Measurements from ENCODE around the gene RAB14.

RAB14 gene

GRCh38 chr9:121141706-121142105 lies 60.0 kb downstream of the RAB14 start:
- no peak for DNase-seq (ENCODE audit: low read depth)
- H3K4me3 ChIP-seq (ENCODE audit: low read depth, low read length) = no peak overlapping the region
- TF ChIP-seq CTCF (IDR thresholded peaks at IDR 0.05; ENCODE audit: low read depth, low read length, missing control alignments) = no peak
- in situ Hi-C loops (cut with HindIII; ENCODE audit: low sequenced_read_pairs) = no loop called here

GRCh38 chr9:121141306-121141705 lies 60.4 kb downstream of the RAB14 start:
- DNase-seq (ENCODE audit: low read depth) = no peak
- in situ Hi-C loops (cut with HindIII; ENCODE audit: low sequenced_read_pairs) = no loop called here
- TF ChIP-seq CTCF (IDR thresholded peaks at IDR 0.05; ENCODE audit: low read depth, low read length, missing control alignments) = no peak
- H3K4me3 ChIP-seq (ENCODE audit: low read depth, low read length) = no peak overlapping the region

- no peak overlapping the region for H3K4me3 ChIP-seq (ENCODE audit: low read depth, low read length)
- no peak for DNase-seq (ENCODE audit: low read depth)
- no peak for TF ChIP-seq CTCF (IDR thresholded peaks at IDR 0.05; ENCODE audit: low read depth, low read length, missing control alignments)
- in situ Hi-C loops (cut with HindIII; ENCODE audit: low sequenced_read_pairs) = no loop called here
Measured at GRCh38 chr9:121140162-121140561, 61.5 kb downstream of the RAB14 start.

- TF ChIP-seq CTCF (IDR thresholded peaks at IDR 0.05; ENCODE audit: low read depth, low read length, missing control alignments) = no peak
- H3K4me3 ChIP-seq (ENCODE audit: low read depth, low read length) = no peak overlapping the region
- DNase-seq (ENCODE audit: low read depth) = no peak
- in situ Hi-C loops (cut with HindIII; ENCODE audit: low sequenced_read_pairs) = no loop called here
Measured at GRCh38 chr9:121138973-121139372, 62.7 kb downstream of the RAB14 start.

- no peak overlapping the region for H3K4me3 ChIP-seq (ENCODE audit: low read depth, low read length)
- in situ Hi-C loops (cut with HindIII; ENCODE audit: low sequenced_read_pairs) = no loop called here
- TF ChIP-seq CTCF (IDR thresholded peaks at IDR 0.05; ENCODE audit: low read depth, low read length, missing control alignments) = no peak
Measured at GRCh38 chr9:121138561-121138960, 63.1 kb downstream of the RAB14 start.

GRCh38 chr9:121135642-121136041 lies 66.0 kb downstream of the RAB14 start:
- H3K4me3 ChIP-seq (ENCODE audit: low read depth, low read length) = no peak overlapping the region
- in situ Hi-C loops (cut with HindIII; ENCODE audit: low sequenced_read_pairs) = no loop called here
- no peak for DNase-seq (ENCODE audit: low read depth)
- no peak for TF ChIP-seq CTCF (IDR thresholded peaks at IDR 0.05; ENCODE audit: low read depth, low read length, missing control alignments)

More at GRCh38 chr9:121138561-121138960, 63.1 kb downstream of the RAB14 start:
- no peak for DNase-seq (ENCODE audit: low read depth)
